HG02840 (cell line): ENCODE data around the gene DPH1.
A peak's percentile ranks its signal among the peaks of the same experiment; 100 is the strongest.

Experiments
- ATAC-seq: cut with Tn5 transposase; IDR thresholded peaks from one replicate; pipeline ENCODE4 v1.9.1; 2021; ENCODE audit warnings: mild to moderate bottlenecking, moderate library complexity, moderate number of reproducible peaks; ENCODE audit not compliant: unreplicated experiment, low FRiP score

Gene DPH1

GRCh38 chr17:2025220-2025621 lies 4.7 kb upstream of the DPH1 start, which contains the start of gene RTN4RL1:
Gene RTN4RL1, minus strand, starts transcription at chr17:2025334. Its CDS starts 469 bp downstream, at chr17:2024865.
- no peak for ATAC-seq

GRCh38 chr17:2025622-2026309 lies 4.2 kb upstream of the DPH1 start:
- no peak for ATAC-seq

DNA sequence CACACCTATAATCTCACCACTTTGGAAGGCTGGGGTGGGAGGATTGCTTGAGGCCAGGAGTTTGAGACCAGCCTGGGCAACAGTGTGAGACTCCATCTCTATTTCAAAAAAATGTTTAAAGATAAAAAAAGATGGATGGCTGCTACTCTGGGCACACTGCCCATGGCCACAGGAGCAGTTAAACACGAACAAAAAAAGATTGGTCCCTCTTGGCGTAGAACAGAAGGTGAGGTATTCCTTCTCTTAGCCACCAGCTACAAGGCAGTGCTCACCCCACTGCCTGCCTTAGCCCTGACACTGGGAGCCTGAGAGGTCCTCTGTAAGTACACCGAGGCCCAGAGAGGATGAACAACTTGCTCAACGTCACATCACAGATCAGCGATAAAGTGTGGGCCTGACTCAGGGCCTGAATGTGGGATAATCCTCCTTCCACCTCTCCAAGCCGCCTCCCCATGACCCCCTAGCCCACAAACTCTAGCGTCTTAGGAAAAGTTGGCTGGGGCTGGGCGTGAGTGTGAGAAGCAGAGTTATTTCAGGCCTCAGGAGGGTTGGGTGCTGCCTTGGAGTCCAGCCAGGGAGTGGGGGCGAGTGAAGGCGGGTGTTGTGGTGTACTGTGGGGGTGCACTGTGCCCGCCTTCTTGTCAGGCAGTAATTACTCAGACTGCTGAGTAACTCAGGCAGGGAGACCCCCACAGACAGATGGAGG lies 2.3 kb upstream of the DPH1 start:
- no peak for ATAC-seq

DNA sequence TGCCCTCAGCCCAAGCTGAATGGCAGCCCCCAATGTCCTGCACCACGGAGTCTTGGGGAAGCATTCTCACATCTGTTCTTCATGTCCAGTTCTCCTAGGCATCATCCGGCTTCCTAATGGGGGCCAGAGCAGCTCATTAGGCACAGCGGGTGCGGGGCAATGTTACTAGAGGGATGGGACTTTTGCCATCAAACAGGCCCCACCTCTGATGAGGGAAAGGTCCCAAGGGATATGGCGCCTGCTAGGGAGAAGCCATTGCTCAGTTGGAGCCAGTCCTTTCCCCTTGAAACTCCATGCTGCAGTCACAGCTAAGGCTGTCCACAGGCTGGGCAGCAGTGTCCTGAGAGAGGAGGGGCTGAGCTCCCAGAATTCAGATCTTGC lies 1.7 kb upstream of the DPH1 start:
- no peak for ATAC-seq

DNA sequence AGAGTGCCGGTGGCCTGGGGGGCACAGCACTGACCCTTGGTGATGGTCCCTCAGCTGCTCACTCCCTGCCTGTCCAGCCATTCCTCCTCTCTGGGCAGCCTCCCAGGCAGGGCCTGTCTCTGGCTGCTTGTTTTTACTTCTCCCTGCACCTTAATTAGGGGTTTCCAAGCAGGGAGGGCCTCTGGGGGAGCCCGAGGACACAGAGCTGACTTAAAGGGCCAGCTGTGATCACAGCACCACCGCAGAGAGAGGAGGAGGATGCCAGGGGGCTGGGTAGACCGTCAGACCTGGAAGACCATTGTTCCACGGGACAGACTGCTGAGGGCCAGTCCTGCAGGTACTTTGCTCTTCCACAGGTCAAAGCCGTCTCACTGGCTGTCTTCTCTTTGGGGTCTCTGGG lies 1.2 kb upstream of the DPH1 start:
- no peak for ATAC-seq

- ATAC-seq, result no peak
These were observed 818 bp downstream of the DPH1 start for GRCh38 chr17:2030779-2031163.

DNA sequence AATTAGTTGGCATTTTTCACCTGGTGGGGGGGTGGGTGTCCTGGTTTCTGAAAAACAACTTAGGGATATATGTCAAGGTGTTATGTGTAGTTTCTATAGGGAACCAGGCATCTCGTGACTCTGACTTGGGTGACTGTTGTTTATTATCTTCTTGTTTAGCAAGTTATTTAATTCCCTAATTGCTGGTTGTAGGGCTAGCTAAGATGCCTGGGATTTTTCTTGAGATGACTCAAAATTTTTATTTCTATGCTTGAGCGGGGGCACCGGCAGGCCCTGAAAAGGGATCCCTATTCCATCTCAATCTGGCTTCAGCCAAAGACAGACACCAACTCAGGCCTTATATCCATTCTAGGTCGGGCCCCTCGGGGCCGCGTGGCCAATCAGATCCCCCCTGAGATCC lies 3.2 kb downstream of the DPH1 start:
- no peak for ATAC-seq

GRCh38 chr17:2034157-2034556 lies 4.2 kb downstream of the DPH1 start:
- no peak for ATAC-seq

- no peak for ATAC-seq
These were observed 5.0 kb downstream of the DPH1 start for GRCh38 chr17:2034806-2035540.

GRCh38 chr17:2035541-2036488 lies 5.9 kb downstream of the DPH1 start:
- ATAC-seq, result no peak

- no peak for ATAC-seq
These were observed 7.2 kb downstream of the DPH1 start for GRCh38 chr17:2037155-2037554.

- no peak for ATAC-seq
These were observed 10.4 kb downstream of the DPH1 start for GRCh38 chr17:2040219-2040827.

DNA sequence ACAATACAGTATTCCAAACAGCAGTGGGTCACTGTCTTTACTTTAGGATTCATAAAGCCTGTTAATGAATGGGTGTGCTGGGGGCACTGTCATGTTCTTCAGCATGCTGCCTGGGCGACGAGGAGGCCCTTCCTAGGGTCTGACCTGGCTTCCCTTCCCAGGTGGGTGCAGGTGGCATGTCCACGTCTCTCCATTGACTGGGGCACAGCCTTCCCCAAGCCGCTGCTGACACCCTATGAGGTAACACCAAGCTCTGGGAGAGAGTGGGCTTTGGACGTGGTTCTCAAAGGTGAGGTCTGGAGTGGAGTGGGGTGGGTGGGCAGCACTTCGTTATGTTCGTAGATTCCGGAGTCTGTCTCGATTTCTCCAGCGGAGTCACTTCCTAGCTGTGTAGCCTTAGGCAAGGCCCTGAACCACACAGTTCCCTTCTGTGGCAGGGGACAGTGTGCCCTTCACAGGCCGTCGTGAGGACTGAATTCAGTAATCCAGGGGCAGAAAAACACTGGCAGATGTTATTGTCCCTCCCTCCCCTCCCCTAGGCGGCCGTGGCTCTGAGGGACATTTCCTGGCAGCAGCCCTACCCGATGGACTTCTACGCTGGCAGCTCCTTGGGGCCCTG lies 11.1 kb downstream of the DPH1 start:
- no peak for ATAC-seq

- ATAC-seq, result peak; percentile 92
These were observed 11.8 kb downstream of the DPH1 start, which contains the start of gene OVCA2 for GRCh38 chr17:2041561-2042389. Gene OVCA2, plus strand, starts transcription at chr17:2042022. Its CDS starts 26 bp downstream, at chr17:2042048.

DNA sequence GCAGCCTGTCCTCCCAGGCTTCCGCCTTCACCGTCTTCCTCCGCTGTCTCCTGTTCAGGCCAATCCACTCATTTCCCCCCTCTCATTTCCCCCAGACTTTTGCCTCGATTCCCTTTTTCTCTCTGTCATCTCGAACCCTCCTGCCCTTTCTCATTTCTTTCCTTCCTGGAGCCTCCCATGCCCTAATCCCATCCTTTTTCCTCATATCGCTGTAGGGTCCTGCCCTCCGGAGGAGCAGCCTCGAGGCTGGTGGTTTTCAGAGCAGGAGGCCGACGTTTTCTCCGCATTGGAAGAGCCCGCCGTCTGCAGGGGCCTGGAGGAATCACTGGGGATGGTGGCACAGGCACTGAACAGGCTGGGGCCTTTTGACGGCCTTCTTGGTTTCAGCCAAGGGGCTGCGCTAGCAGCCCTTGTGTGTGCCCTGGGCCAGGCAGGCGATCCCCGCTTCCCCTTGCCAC lies 12.5 kb downstream of the DPH1 start:
- no peak for ATAC-seq

GRCh38 chr17:2042933-2043332 lies 13.0 kb downstream of the DPH1 start:
- ATAC-seq, result no peak

DNA sequence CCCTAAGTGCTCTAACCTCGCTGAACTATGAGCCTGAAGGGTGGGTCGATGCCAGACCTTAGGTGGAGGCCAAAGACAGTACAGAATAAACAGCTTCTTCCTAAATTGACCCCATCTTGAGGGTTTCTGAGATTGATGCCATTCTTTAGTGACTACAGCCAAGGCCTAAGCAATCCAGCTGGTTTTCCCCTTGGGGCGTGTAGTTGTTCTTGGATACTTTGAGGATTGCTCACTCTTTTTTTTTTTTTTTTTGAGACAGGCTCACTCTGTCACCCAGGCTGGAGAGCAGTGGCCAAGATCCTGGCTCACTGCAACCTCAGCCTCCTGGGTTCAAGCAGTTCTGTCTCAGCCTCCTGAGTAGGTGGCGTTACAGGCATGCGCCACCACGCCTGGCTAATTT lies 13.8 kb downstream of the DPH1 start:
- no peak for ATAC-seq

- no peak for ATAC-seq
These were observed 14.4 kb downstream of the DPH1 start for GRCh38 chr17:2044263-2044894.
